Measurements from ENCODE around the gene AHI1.

The AHI1 gene

GRCh38 chr6:135265278-135265677, 232.3 kb downstream of the AHI1 start:
- DNase-seq (ENCODE audit: low read depth): no peak
- no peak for TF ChIP-seq CTCF (conservative IDR thresholded peaks at IDR 0.05; ENCODE audit: control insufficient read depth, insufficient read depth, low read depth, low read length)
- no peak overlapping the region for H3K4me3 ChIP-seq (ENCODE audit: control insufficient read depth, low read depth, low read length)

GRCh38 chr6:135261872-135262725, 235.4 kb downstream of the AHI1 start:
- no peak overlapping the region for H3K4me3 ChIP-seq (ENCODE audit: control insufficient read depth, low read depth, low read length)
- DNase-seq (ENCODE audit: low read depth): no peak
- TF ChIP-seq CTCF (conservative IDR thresholded peaks at IDR 0.05; ENCODE audit: control insufficient read depth, insufficient read depth, low read depth, low read length): no peak

GRCh38 chr6:135260612-135261011, 236.9 kb downstream of the AHI1 start:
- no peak for DNase-seq (ENCODE audit: low read depth)
- no peak for TF ChIP-seq CTCF (conservative IDR thresholded peaks at IDR 0.05; ENCODE audit: control insufficient read depth, insufficient read depth, low read depth, low read length)
- H3K4me3 ChIP-seq (ENCODE audit: control insufficient read depth, low read depth, low read length): no peak overlapping the region

GRCh38 chr6:135258970-135259369, 238.6 kb downstream of the AHI1 start:
- H3K4me3 ChIP-seq (ENCODE audit: control insufficient read depth, low read depth, low read length): no peak overlapping the region
- TF ChIP-seq CTCF (conservative IDR thresholded peaks at IDR 0.05; ENCODE audit: control insufficient read depth, insufficient read depth, low read depth, low read length): no peak
- DNase-seq (ENCODE audit: low read depth): no peak

- H3K4me3 ChIP-seq (ENCODE audit: control insufficient read depth, low read depth, low read length): no peak overlapping the region
- no peak for DNase-seq (ENCODE audit: low read depth)
- peak; percentile 12 for TF ChIP-seq CTCF (conservative IDR thresholded peaks at IDR 0.05; ENCODE audit: control insufficient read depth, insufficient read depth, low read depth, low read length)
Observed at GRCh38 chr6:135257631-135258405, 239.7 kb downstream of the AHI1 start.

- H3K4me3 ChIP-seq (ENCODE audit: control insufficient read depth, low read depth, low read length): no peak overlapping the region
- TF ChIP-seq CTCF (conservative IDR thresholded peaks at IDR 0.05; ENCODE audit: control insufficient read depth, insufficient read depth, low read depth, low read length): no peak
- DNase-seq (ENCODE audit: low read depth): peak; percentile 50
Observed at GRCh38 chr6:135256866-135257265, 240.7 kb downstream of the AHI1 start.
